ENCODE results near the gene KLK15. TPM values are rescaled to one million over a fixed set of nuclear protein-coding genes. Genes with fewer than 3 reads are reported as not detected.

The KLK15 gene
- total and polyA plus RNA-seq, 2 of the 13 experiments (the other 11 are each of a cell fraction or from before 2014, with no cell fraction given): not detected

GRCh38 chr19:50870417-50871089 lies 37.2 kb upstream of the KLK15 start (continued):
- TF ChIP-seq RNF219 (CRISPR knock-in tag; IDR thresholded peaks at IDR 0.05): no peak
- no peak for TF ChIP-seq WIZ (CRISPR knock-in tag; IDR thresholded peaks at IDR 0.05)
- no peak for TF ChIP-seq PCBP2 (optimal IDR thresholded peaks at IDR 0.05; ENCODE audit: low read depth, low read length, poor library complexity, severe bottlenecking)
- no peak for TF ChIP-seq MIXL1 (CRISPR knock-in tag; IDR thresholded peaks at IDR 0.05)
- no peak for TF ChIP-seq NR2C2 (CRISPR knock-in tag; IDR thresholded peaks at IDR 0.05; ENCODE audit: borderline replicate concordance)
- TF ChIP-seq, protein P1, sequence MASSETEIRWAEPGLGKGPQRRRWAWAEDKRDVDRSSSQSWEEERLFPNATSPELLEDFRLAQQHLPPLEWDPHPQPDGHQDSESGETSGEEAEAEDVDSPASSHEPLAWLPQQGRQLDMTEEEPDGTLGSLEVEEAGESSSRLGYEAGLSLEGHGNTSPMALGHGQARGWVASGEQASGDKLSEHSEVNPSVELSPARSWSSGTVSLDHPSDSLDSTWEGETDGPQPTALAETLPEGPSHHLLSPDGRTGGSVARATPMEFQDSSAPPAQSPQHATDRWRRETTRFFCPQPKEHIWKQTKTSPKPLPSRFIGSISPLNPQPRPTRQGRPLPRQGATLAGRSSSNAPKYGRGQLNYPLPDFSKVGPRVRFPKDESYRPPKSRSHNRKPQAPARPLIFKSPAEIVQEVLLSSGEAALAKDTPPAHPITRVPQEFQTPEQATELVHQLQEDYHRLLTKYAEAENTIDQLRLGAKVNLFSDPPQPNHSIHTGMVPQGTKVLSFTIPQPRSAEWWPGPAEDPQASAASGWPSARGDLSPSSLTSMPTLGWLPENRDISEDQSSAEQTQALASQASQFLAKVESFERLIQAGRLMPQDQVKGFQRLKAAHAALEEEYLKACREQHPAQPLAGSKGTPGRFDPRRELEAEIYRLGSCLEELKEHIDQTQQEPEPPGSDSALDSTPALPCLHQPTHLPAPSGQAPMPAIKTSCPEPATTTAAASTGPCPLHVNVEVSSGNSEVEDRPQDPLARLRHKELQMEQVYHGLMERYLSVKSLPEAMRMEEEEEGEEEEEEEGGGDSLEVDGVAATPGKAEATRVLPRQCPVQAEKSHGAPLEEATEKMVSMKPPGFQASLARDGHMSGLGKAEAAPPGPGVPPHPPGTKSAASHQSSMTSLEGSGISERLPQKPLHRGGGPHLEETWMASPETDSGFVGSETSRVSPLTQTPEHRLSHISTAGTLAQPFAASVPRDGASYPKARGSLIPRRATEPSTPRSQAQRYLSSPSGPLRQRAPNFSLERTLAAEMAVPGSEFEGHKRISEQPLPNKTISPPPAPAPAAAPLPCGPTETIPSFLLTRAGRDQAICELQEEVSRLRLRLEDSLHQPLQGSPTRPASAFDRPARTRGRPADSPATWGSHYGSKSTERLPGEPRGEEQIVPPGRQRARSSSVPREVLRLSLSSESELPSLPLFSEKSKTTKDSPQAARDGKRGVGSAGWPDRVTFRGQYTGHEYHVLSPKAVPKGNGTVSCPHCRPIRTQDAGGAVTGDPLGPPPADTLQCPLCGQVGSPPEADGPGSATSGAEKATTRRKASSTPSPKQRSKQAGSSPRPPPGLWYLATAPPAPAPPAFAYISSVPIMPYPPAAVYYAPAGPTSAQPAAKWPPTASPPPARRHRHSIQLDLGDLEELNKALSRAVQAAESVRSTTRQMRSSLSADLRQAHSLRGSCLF (CRISPR knock-in tag; IDR thresholded peaks at IDR 0.05; ENCODE audit: borderline replicate concordance): no peak
- TF ChIP-seq, protein P2, sequence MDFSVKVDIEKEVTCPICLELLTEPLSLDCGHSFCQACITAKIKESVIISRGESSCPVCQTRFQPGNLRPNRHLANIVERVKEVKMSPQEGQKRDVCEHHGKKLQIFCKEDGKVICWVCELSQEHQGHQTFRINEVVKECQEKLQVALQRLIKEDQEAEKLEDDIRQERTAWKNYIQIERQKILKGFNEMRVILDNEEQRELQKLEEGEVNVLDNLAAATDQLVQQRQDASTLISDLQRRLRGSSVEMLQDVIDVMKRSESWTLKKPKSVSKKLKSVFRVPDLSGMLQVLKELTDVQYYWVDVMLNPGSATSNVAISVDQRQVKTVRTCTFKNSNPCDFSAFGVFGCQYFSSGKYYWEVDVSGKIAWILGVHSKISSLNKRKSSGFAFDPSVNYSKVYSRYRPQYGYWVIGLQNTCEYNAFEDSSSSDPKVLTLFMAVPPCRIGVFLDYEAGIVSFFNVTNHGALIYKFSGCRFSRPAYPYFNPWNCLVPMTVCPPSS (IDR thresholded peaks at IDR 0.05): no peak
- no peak for TF ChIP-seq BCL6 (CRISPR knock-in tag; IDR thresholded peaks at IDR 0.05)
- no peak for TF ChIP-seq CHD4 (IDR thresholded peaks at IDR 0.05; ENCODE audit: borderline replicate concordance, low read length)
- no peak for TF ChIP-seq ZNF782 (CRISPR knock-in tag; IDR thresholded peaks at IDR 0.05; ENCODE audit: borderline replicate concordance)
- no peak for TF ChIP-seq DMAP1 (CRISPR knock-in tag; IDR thresholded peaks at IDR 0.05)
- TF ChIP-seq IRF2 (CRISPR knock-in tag; IDR thresholded peaks at IDR 0.05): no peak
- TF ChIP-seq ZNF274 (CRISPR knock-in tag; IDR thresholded peaks at IDR 0.05): no peak
- no peak for TF ChIP-seq ZNF572 (CRISPR knock-in tag; IDR thresholded peaks at IDR 0.05)
- peak; percentile 22; the same call in 1 of the 2 replicates for TF ChIP-seq HCFC1 (IDR thresholded peaks at IDR 0.05; ENCODE audit: low read depth, low read length)
- no peak for TF ChIP-seq CBX1 (IDR thresholded peaks at IDR 0.05; ENCODE audit: low read depth)
- TF ChIP-seq AGO1 (IDR thresholded peaks at IDR 0.05; ENCODE audit: low read depth, low read length, poor library complexity, severe bottlenecking): no peak
- TF ChIP-seq TSC22D2 (CRISPR knock-in tag; IDR thresholded peaks at IDR 0.05; ENCODE audit: borderline replicate concordance): no peak
- TF ChIP-seq, protein P3, sequence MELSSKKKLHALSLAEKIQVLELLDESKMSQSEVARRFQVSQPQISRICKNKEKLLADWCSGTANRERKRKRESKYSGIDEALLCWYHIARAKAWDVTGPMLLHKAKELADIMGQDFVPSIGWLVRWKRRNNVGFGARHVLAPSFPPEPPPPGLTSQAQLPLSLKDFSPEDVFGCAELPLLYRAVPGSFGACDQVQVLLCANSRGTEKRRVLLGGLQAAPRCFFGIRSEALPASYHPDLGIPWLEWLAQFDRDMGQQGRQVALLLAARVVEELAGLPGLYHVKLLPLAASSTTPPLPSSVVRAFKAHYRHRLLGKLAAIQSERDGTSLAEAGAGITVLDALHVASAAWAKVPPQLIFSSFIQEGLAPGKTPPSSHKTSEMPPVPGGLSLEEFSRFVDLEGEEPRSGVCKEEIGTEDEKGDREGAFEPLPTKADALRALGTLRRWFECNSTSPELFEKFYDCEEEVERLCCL (CRISPR knock-in tag; IDR thresholded peaks at IDR 0.05; ENCODE audit: borderline replicate concordance): no peak
- TF ChIP-seq PAF1 (CRISPR knock-in tag; IDR thresholded peaks at IDR 0.05): no peak
